Measurements from ENCODE around the gene MALRD1. TPM values are rescaled to one million over a fixed set of nuclear protein-coding genes. Genes with fewer than 3 reads are reported as not detected.

MALRD1 gene
- total and polyA plus RNA-seq, 2 experiments from 2014 or later: 17.8 to 52.6 TPM

DNA sequence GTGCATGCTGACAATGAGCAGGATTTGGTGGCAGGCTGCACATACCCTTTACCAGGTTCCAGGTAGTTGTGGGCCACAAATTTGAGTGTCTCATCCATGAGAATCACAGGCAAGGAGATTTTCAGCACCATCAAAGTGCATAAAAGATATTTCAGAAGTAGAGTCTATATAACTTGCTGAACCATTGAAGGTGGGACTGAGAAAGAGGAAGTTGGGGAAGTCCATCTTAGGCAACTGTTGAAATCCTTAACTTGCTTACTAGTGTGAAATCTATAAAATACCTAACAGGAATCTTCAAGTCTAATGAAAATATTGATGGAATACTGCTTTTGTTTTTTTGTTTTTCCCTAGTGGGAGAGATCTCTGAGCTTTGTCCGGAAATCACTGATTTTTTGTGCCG, 442.6 kb downstream of the MALRD1 start:
- 95% methylated on average over 2 of the region's 2 CpGs for whole genome bisulfite sequencing (ENCODE audit: low lambda C conversion rate, missing lambda C conversion rate)
- no peaks in the 10 kb centered on the region for H3K79me2 ChIP-seq
- no peaks in the 10 kb centered on the region for H3K9me2 ChIP-seq (replicated peaks; ENCODE audit: insufficient read depth)
- H4K20me1 ChIP-seq (ENCODE audit: insufficient read depth, poor library complexity, severe bottlenecking): no peaks in the 10 kb centered on the region
- H2AFZ ChIP-seq: no peak overlapping the region
- no peaks in the 10 kb centered on the region for H3K4me1 ChIP-seq (ENCODE audit: insufficient read depth)
- H3K4me2 ChIP-seq: no peak overlapping the region
- H3K27me3 ChIP-seq: no peaks in the 10 kb centered on the region
- no peaks in the 10 kb centered on the region for H3K36me3 ChIP-seq (replicated peaks; ENCODE audit: insufficient read depth, low read depth)
- no peak overlapping the region for H3K27ac ChIP-seq
- H3K9me3 ChIP-seq (ENCODE audit: low read depth): no peaks in the 10 kb centered on the region
- H3K4me3 ChIP-seq: no peak overlapping the region
- DNase-seq (ENCODE audit: low spot score): no peak
- TF ChIP-seq EZH2phosphoT487 (IDR thresholded peaks at IDR 0.05; ENCODE audit: low read depth, severe bottlenecking, unreplicated experiment) (no peak), EZH2 (IDR thresholded peaks at IDR 0.05; ENCODE audit: borderline replicate concordance) (no peak)
- TF ChIP-seq, protein P1, sequence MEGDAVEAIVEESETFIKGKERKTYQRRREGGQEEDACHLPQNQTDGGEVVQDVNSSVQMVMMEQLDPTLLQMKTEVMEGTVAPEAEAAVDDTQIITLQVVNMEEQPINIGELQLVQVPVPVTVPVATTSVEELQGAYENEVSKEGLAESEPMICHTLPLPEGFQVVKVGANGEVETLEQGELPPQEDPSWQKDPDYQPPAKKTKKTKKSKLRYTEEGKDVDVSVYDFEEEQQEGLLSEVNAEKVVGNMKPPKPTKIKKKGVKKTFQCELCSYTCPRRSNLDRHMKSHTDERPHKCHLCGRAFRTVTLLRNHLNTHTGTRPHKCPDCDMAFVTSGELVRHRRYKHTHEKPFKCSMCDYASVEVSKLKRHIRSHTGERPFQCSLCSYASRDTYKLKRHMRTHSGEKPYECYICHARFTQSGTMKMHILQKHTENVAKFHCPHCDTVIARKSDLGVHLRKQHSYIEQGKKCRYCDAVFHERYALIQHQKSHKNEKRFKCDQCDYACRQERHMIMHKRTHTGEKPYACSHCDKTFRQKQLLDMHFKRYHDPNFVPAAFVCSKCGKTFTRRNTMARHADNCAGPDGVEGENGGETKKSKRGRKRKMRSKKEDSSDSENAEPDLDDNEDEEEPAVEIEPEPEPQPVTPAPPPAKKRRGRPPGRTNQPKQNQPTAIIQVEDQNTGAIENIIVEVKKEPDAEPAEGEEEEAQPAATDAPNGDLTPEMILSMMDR (IDR thresholded peaks at IDR 0.05; ENCODE audit: poor library complexity): no peak

GRCh38 chr10:19493917-19494316, 445.3 kb downstream of the MALRD1 start:
- H3K4me1 ChIP-seq (ENCODE audit: insufficient read depth): no peaks in the 10 kb centered on the region
- no peaks in the 10 kb centered on the region for H3K9me3 ChIP-seq (ENCODE audit: low read depth)
- no peak overlapping the region for H3K4me3 ChIP-seq
- no peaks in the 10 kb centered on the region for H3K79me2 ChIP-seq
- TF ChIP-seq EZH2phosphoT487 (IDR thresholded peaks at IDR 0.05; ENCODE audit: low read depth, severe bottlenecking, unreplicated experiment) (no peak), EZH2 (IDR thresholded peaks at IDR 0.05; ENCODE audit: borderline replicate concordance) (no peak)
- TF ChIP-seq, protein P1 (IDR thresholded peaks at IDR 0.05; ENCODE audit: poor library complexity): no peak
- H3K4me2 ChIP-seq: no peak overlapping the region
- H2AFZ ChIP-seq: no peak overlapping the region
- no peaks in the 10 kb centered on the region for H3K9me2 ChIP-seq (replicated peaks; ENCODE audit: insufficient read depth)
- DNase-seq (ENCODE audit: low spot score): no peak
- no peak overlapping the region for H3K27ac ChIP-seq
- H4K20me1 ChIP-seq (ENCODE audit: insufficient read depth, poor library complexity, severe bottlenecking): no peaks in the 10 kb centered on the region
- 93% methylated on average over 3 of the region's 3 CpGs for WGBS (ENCODE audit: low lambda C conversion rate, missing lambda C conversion rate)
- H3K27me3 ChIP-seq: no peaks in the 10 kb centered on the region
- H3K36me3 ChIP-seq (replicated peaks; ENCODE audit: insufficient read depth, low read depth): no peaks in the 10 kb centered on the region

GRCh38 chr10:19497026-19497425, 448.4 kb downstream of the MALRD1 start:
- no peaks in the 10 kb centered on the region for H3K4me1 ChIP-seq (ENCODE audit: insufficient read depth)
- no peaks in the 10 kb centered on the region for H3K36me3 ChIP-seq (replicated peaks; ENCODE audit: insufficient read depth, low read depth)
- no peaks in the 10 kb centered on the region for H3K9me3 ChIP-seq (ENCODE audit: low read depth)
- no peaks in the 10 kb centered on the region for H3K9me2 ChIP-seq (replicated peaks; ENCODE audit: insufficient read depth)
- no peaks in the 10 kb centered on the region for H3K27me3 ChIP-seq
- no peak overlapping the region for H3K4me3 ChIP-seq
- H4K20me1 ChIP-seq (ENCODE audit: insufficient read depth, poor library complexity, severe bottlenecking): no peaks in the 10 kb centered on the region
- H2AFZ ChIP-seq: no peak overlapping the region
- H3K4me2 ChIP-seq: no peak overlapping the region
- no peaks in the 10 kb centered on the region for H3K79me2 ChIP-seq
- TF ChIP-seq EZH2phosphoT487 (IDR thresholded peaks at IDR 0.05; ENCODE audit: low read depth, severe bottlenecking, unreplicated experiment): no peak
- WGBS (ENCODE audit: low lambda C conversion rate, missing lambda C conversion rate): 89% methylated on average over 4 of the region's 4 CpGs
- no peak for DNase-seq (ENCODE audit: low spot score)
- no peak overlapping the region for H3K27ac ChIP-seq

DNA sequence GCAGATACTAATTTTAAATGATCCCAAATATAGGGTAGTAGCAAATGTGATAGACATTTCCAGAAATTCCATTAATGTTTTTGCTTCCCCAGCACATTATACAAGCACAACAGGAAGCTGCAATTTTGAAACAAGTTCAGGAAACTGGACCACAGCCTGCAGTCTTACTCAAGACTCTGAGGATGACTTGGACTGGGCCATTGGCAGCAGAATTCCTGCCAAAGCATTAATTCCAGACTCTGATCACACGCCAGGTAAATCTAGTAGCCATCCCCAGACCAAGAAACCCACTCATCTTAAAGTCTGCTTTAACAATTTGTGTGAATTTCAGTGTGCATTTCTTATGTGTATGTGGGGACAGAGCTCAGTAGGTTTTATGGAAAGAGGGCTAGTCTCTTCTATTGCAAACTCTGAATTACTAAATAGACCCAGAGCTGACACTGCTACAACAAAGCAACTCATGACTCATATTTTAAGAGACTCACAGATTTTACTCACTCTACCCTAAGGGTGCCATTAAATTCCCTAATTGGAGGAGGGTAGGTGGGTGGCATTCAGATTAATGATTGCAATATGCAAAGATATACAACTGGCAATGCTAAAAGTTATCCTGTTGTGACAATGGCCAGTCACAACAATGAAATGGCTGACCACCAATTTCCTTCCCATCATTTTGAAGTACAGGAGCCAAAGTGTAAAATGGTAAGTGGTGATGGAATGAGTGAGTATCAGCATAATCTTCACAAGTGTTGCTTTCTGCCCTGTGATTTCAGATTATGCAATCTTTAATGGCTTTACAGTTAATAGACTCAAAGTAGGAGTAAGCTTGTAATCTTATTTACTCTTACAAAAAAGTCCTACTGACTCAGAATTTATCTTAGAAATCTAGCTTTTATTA, 450.0 kb downstream of the MALRD1 start:
- no peaks in the 10 kb centered on the region for H3K27me3 ChIP-seq
- no peaks in the 10 kb centered on the region for H3K36me3 ChIP-seq (replicated peaks; ENCODE audit: insufficient read depth, low read depth)
- no peak overlapping the region for H3K4me3 ChIP-seq
- H3K4me1 ChIP-seq (ENCODE audit: insufficient read depth): no peaks in the 10 kb centered on the region
- H3K27ac ChIP-seq: no peak overlapping the region
- no peak overlapping the region for H3K4me2 ChIP-seq
- WGBS (ENCODE audit: low lambda C conversion rate, missing lambda C conversion rate): 96% methylated on average over 1 of the region's 1 CpG
- H3K9me3 ChIP-seq (ENCODE audit: low read depth): no peaks in the 10 kb centered on the region
- H3K9me2 ChIP-seq (replicated peaks; ENCODE audit: insufficient read depth): no peaks in the 10 kb centered on the region
- TF ChIP-seq EZH2 (IDR thresholded peaks at IDR 0.05; ENCODE audit: borderline replicate concordance) (no peak), EZH2phosphoT487 (IDR thresholded peaks at IDR 0.05; ENCODE audit: low read depth, severe bottlenecking, unreplicated experiment) (no peak)
- TF ChIP-seq, protein P1 (IDR thresholded peaks at IDR 0.05; ENCODE audit: poor library complexity): no peak
- H3K79me2 ChIP-seq: no peaks in the 10 kb centered on the region
- no peak overlapping the region for H2AFZ ChIP-seq
- no peak for DNase-seq (ENCODE audit: low spot score)
- H4K20me1 ChIP-seq (ENCODE audit: insufficient read depth, poor library complexity, severe bottlenecking): no peaks in the 10 kb centered on the region
